Mesenchymal stem cell (in vitro differentiated cells and primary cell): ENCODE data around the gene REC114.

ENCODE experiments used
- DNase-seq: peaks from one replicate; pipeline ENCODE4 v3.0.0-alpha.2; 2013
- H2AFZ ChIP-seq: one replicate; pipeline ENCODE4 v1.6.1; 2013; ENCODE audit warnings: low read depth, mild to moderate bottlenecking, control low read depth, inconsistent platforms, low read length, moderate library complexity
- H2AK5ac ChIP-seq: 2 replicates; pipeline ENCODE4 v1.6.1; 2013; ENCODE audit warnings: low read length, moderate library complexity, mild to moderate bottlenecking, inconsistent platforms; ENCODE audit not compliant: severe bottlenecking
- H2BK120ac ChIP-seq: one replicate; pipeline ENCODE4 v1.6.1; 2013; ENCODE audit warnings: low read depth, mild to moderate bottlenecking, inconsistent platforms, low read length, moderate library complexity
- H2BK12ac ChIP-seq, 2 experiments: one replicate each; pipeline ENCODE4 v1.6.1; 2013; ENCODE audit warnings: inconsistent platforms in 2 of 2, low read length in 2 of 2, mild to moderate bottlenecking in 2 of 2, moderate library complexity in 2 of 2, control low read depth in 1 of 2
- H2BK15ac ChIP-seq: one replicate; pipeline ENCODE4 v1.6.1; 2013; ENCODE audit warnings: mild to moderate bottlenecking, low read depth, inconsistent platforms; ENCODE audit not compliant: poor library complexity, severe bottlenecking
- H2BK5ac ChIP-seq: 2 replicates; pipeline ENCODE4 v1.6.1; 2013; ENCODE audit warnings: low read depth, mild to moderate bottlenecking, low read length, control low read depth, inconsistent platforms; ENCODE audit not compliant: poor library complexity, severe bottlenecking
- H3K14ac ChIP-seq, 2 experiments: one replicate each; pipeline ENCODE4 v1.6.1; 2013; ENCODE audit warnings: inconsistent platforms in 2 of 2, low read length in 2 of 2, control low read depth in 1 of 2, mild to moderate bottlenecking in 1 of 2, moderate library complexity in 1 of 2
- H3K18ac ChIP-seq, 2 experiments: one replicate each; pipeline ENCODE4 v1.6.1; 2013; ENCODE audit warnings: inconsistent platforms in 2 of 2, low read length in 2 of 2, control low read depth in 1 of 2, low read depth in 1 of 2, mild to moderate bottlenecking in 1 of 2
- H3K23ac ChIP-seq, 2 experiments: one replicate each; pipeline ENCODE4 v1.6.1; 2013; ENCODE audit warnings: inconsistent platforms in 2 of 2, low read length in 2 of 2, mild to moderate bottlenecking in 2 of 2, moderate library complexity in 2 of 2, control low read depth in 1 of 2
- H3K27ac ChIP-seq: 2 replicates; pipeline ENCODE4 v1.5.1; 2013; ENCODE audit warnings: mild to moderate bottlenecking, moderate library complexity, low read length, control low read depth, inconsistent platforms; ENCODE audit not compliant: poor library complexity, severe bottlenecking
- H3K27me3 ChIP-seq, 2 experiments: 2 replicates each; pipeline versions ENCODE4 v1.6.1 to v1.7.0; 2013; ENCODE audit warnings: low read length in 2 of 2, mild to moderate bottlenecking in 2 of 2, moderate library complexity in 2 of 2, control low read depth in 1 of 2, inconsistent platforms in 1 of 2; ENCODE audit not compliant: control insufficient read depth in 1 of 2, insufficient read depth in 1 of 2
- H3K36me3 ChIP-seq, 2 experiments: 2 replicates each; pipeline versions ENCODE4 v1.6.1 to v1.7.0; 2013; ENCODE audit warnings: low read length in 2 of 2, control low read depth in 1 of 2, inconsistent platforms in 1 of 2, low read depth in 1 of 2, mild to moderate bottlenecking in 1 of 2; ENCODE audit not compliant: insufficient read depth in 2 of 2, control insufficient read depth in 1 of 2
- H3K4ac ChIP-seq, 2 experiments: one replicate each; pipeline ENCODE4 v1.6.1; 2013; ENCODE audit warnings: inconsistent platforms in 2 of 2, low read length in 2 of 2, mild to moderate bottlenecking in 2 of 2, moderate library complexity in 2 of 2, control low read depth in 1 of 2, low read depth in 1 of 2
- H3K4me1 ChIP-seq: 2 replicates; pipeline ENCODE4 v1.6.1; 2013; ENCODE audit warnings: low read depth, low read length, control low read depth; ENCODE audit not compliant: control insufficient read depth, insufficient read depth
- H3K4me2 ChIP-seq: 2 replicates; pipeline ENCODE4 v1.6.1; 2013; ENCODE audit warnings: low read length, mild to moderate bottlenecking, inconsistent platforms; ENCODE audit not compliant: poor library complexity, severe bottlenecking
- H3K4me3 ChIP-seq, 2 experiments: 2 replicates each; pipeline versions ENCODE4 v1.5.1 to v1.7.0; 2013; ENCODE audit warnings: low read length in 2 of 2, mild to moderate bottlenecking in 2 of 2, control low read depth in 1 of 2, low read depth in 1 of 2; ENCODE audit not compliant: insufficient read depth in 1 of 2
- H3K79me1 ChIP-seq: replicated peaks from 2 replicates; pipeline ENCODE4 v1.6.1; 2013; ENCODE audit warnings: mild to moderate bottlenecking, control low read depth, low read length, inconsistent platforms; ENCODE audit not compliant: poor library complexity, severe bottlenecking
- H3K9ac ChIP-seq: 2 replicates; pipeline ENCODE4 v1.7.0; 2013; ENCODE audit warnings: mild to moderate bottlenecking, low read length, moderate library complexity
- H3K9me3 ChIP-seq: 2 replicates; pipeline ENCODE4 v1.7.0; 2013; ENCODE audit warnings: mild to moderate bottlenecking, low read length; ENCODE audit not compliant: control insufficient read depth
- H4K8ac ChIP-seq: one replicate; pipeline ENCODE4 v1.6.1; 2013; ENCODE audit warnings: inconsistent platforms, mild to moderate bottlenecking, low read length, moderate library complexity
- H4K91ac ChIP-seq: one replicate; pipeline ENCODE4 v1.6.1; 2013; ENCODE audit warnings: mild to moderate bottlenecking, low read length, inconsistent platforms
- WGBS: methylation state at CpG from one replicate; pipeline ENCODE4 v1.1.7; 2013; ENCODE audit warnings: mixed read lengths; 5-methylcytosine and 5-hydroxymethylcytosine counted together

The REC114 gene

GRCh38 chr15:73593304-73594074 lies 150.5 kb downstream of the REC114 start:
- WGBS, result 74% methylated on average over 8 of the region's 9 CpGs
- H2BK120ac ChIP-seq, result no peak overlapping the region
- peaks cover under 1% of the 10 kb centered on the region for H3K4me1 ChIP-seq
- no peak overlapping the region for H4K8ac ChIP-seq
- no peak overlapping the region for H3K23ac ChIP-seq
- H3K79me1 ChIP-seq, result peaks cover 50% of the 10 kb centered on the region
- H2BK12ac ChIP-seq, result no peak overlapping the region
- no peak overlapping the region for H3K4me2 ChIP-seq
- H3K18ac ChIP-seq, result no peak overlapping the region
- no peaks in the 10 kb centered on the region for H3K9me3 ChIP-seq
- H4K91ac ChIP-seq, result no peak overlapping the region
- H3K9ac ChIP-seq, result no peak overlapping the region
- peak; percentile 48 for DNase-seq
- H3K14ac ChIP-seq, result no peak overlapping the region
- no peak overlapping the region for H2BK5ac ChIP-seq
- H2BK15ac ChIP-seq, result no peak overlapping the region
- no peak overlapping the region for H2AK5ac ChIP-seq
- no peak overlapping the region for H3K4me3 ChIP-seq
- no peak overlapping the region for H3K4ac ChIP-seq
- H3K36me3 ChIP-seq, result peaks cover 15 to 31% of the 10 kb centered on the region in 2 experiments
- no peak overlapping the region for H3K27ac ChIP-seq
- no peaks in the 10 kb centered on the region for H3K27me3 ChIP-seq
- H2AFZ ChIP-seq, result no peak overlapping the region

GRCh38 chr15:73594109-73594508 lies 151.1 kb downstream of the REC114 start:
- no peak overlapping the region for H4K8ac ChIP-seq
- no peak overlapping the region for H3K9ac ChIP-seq
- no peak overlapping the region for H3K23ac ChIP-seq
- H3K14ac ChIP-seq, result no peak overlapping the region
- no peak for DNase-seq
- H3K9me3 ChIP-seq, result no peaks in the 10 kb centered on the region
- H3K4ac ChIP-seq, result no peak overlapping the region
- H2BK12ac ChIP-seq, result no peak overlapping the region
- H3K4me3 ChIP-seq, result no peak overlapping the region
- H2BK5ac ChIP-seq, result no peak overlapping the region
- no peak overlapping the region for H3K4me2 ChIP-seq
- no peak overlapping the region for H3K27ac ChIP-seq
- H3K27me3 ChIP-seq, result no peaks in the 10 kb centered on the region
- no peak overlapping the region for H2AFZ ChIP-seq
- no peak overlapping the region for H2AK5ac ChIP-seq
- 75% methylated on average over 2 of the region's 2 CpGs for WGBS
- H3K4me1 ChIP-seq, result peaks cover 3% of the 10 kb centered on the region
- H3K79me1 ChIP-seq, result peaks cover 44% of the 10 kb centered on the region
- no peak overlapping the region for H4K91ac ChIP-seq
- H2BK15ac ChIP-seq, result no peak overlapping the region
- no peak overlapping the region for H2BK120ac ChIP-seq
- no peak overlapping the region for H3K18ac ChIP-seq
- H3K36me3 ChIP-seq, result peaks cover 12 to 25% of the 10 kb centered on the region in 2 experiments

GRCh38 chr15:73596174-73596573 lies 153.2 kb downstream of the REC114 start:
- Histone ChIP-seq H3K36me3 (peaks cover 8% of the 10 kb centered on the region in 2 experiments), H2BK15ac (no peak overlapping the region), H2BK12ac (no peak overlapping the region), H3K9me3 (no peaks in the 10 kb centered on the region), H3K9ac (peak overlapping the region; percentile 17), H3K79me1 (peaks cover 32% of the 10 kb centered on the region), H3K14ac (no peak overlapping the region), H3K4me2 (no peak overlapping the region), H4K91ac (no peak overlapping the region), H3K4me1 (peaks cover 7% of the 10 kb centered on the region), H3K27ac (no peak overlapping the region), H3K4me3 (no peak overlapping the region), H3K4ac (no peak overlapping the region), H3K23ac (no peak overlapping the region), H2AK5ac (no peak overlapping the region), H2BK120ac (no peak overlapping the region), H2BK5ac (no peak overlapping the region), H3K18ac (no peak overlapping the region), H2AFZ (no peak overlapping the region), H3K27me3 (no peaks in the 10 kb centered on the region), H4K8ac (no peak overlapping the region)
- peak; percentile 44 for DNase-seq
- 29% methylated on average over 1 of the region's 1 CpG for WGBS

- H3K4me2 ChIP-seq, result no peak overlapping the region
- no peak overlapping the region for H2BK120ac ChIP-seq
- H3K4me3 ChIP-seq, result no peak overlapping the region
- H3K9me3 ChIP-seq, result no peaks in the 10 kb centered on the region
- H3K27me3 ChIP-seq, result no peaks in the 10 kb centered on the region
- H3K9ac ChIP-seq, result no peak overlapping the region
- no peak overlapping the region for H2BK5ac ChIP-seq
- H3K18ac ChIP-seq, result no peak overlapping the region
- H3K79me1 ChIP-seq, result peaks cover 26% of the 10 kb centered on the region
- H3K23ac ChIP-seq, result no peak overlapping the region
- no peak overlapping the region for H3K4ac ChIP-seq
- H4K8ac ChIP-seq, result no peak overlapping the region
- WGBS, result 94% methylated on average over 21 of the region's 21 CpGs
- no peak overlapping the region for H3K27ac ChIP-seq
- no peak overlapping the region for H2AFZ ChIP-seq
- DNase-seq, result no peak
- H2BK12ac ChIP-seq, result no peak overlapping the region
- H4K91ac ChIP-seq, result no peak overlapping the region
- H3K4me1 ChIP-seq, result peaks cover 12% of the 10 kb centered on the region
- H2BK15ac ChIP-seq, result no peak overlapping the region
- no peak overlapping the region for H2AK5ac ChIP-seq
- H3K36me3 ChIP-seq, result peaks cover 0 to 4% of the 10 kb centered on the region in 2 experiments
- H3K14ac ChIP-seq, result no peak overlapping the region
These were observed 154.2 kb downstream of the REC114 start for GRCh38 chr15:73597036-73597638.
